DMS79 (cell line): ENCODE results near the gene MROH7.

Experiments used
- DNase-seq: peaks from one replicate; lab custom pipeline; 2025; lab: John Stamatoyannopoulos, UW

The MROH7 gene

GRCh38 chr1:54651608-54652007 lies 10.0 kb downstream of the MROH7 start:
- DNase-seq: no peak

GRCh38 chr1:54652168-54652567 lies 10.6 kb downstream of the MROH7 start:
- DNase-seq: no peak

GRCh38 chr1:54653036-54653435 lies 11.4 kb downstream of the MROH7 start:
- DNase-seq: no peak

- DNase-seq: no peak
Observed at GRCh38 chr1:54658164-54658913, 16.8 kb downstream of the MROH7 start.

GRCh38 chr1:54663725-54664124 lies 22.1 kb downstream of the MROH7 start:
- DNase-seq: no peak

GRCh38 chr1:54664364-54664763 lies 22.8 kb downstream of the MROH7 start:
- no peak for DNase-seq

GRCh38 chr1:54665852-54666251 lies 24.3 kb downstream of the MROH7 start:
- no peak for DNase-seq

- DNase-seq: no peak
Observed at GRCh38 chr1:54666333-54666732, 24.7 kb downstream of the MROH7 start.

- no peak for DNase-seq
Observed at GRCh38 chr1:54667797-54668196, 26.2 kb downstream of the MROH7 start.

- no peak for DNase-seq
Observed at GRCh38 chr1:54668567-54668966, 27.0 kb downstream of the MROH7 start.

GRCh38 chr1:54671985-54672608 lies 30.5 kb downstream of the MROH7 start:
- no peak for DNase-seq

GRCh38 chr1:54678776-54679643 lies 37.4 kb downstream of the MROH7 start:
- DNase-seq: no peak

- DNase-seq: no peak
Observed at GRCh38 chr1:54679706-54680105, 38.1 kb downstream of the MROH7 start.

- no peak for DNase-seq
Observed at GRCh38 chr1:54680387-54680786, 38.8 kb downstream of the MROH7 start.

GRCh38 chr1:54681358-54681757 lies 39.8 kb downstream of the MROH7 start:
- DNase-seq: no peak

GRCh38 chr1:54683453-54683852 lies 41.9 kb downstream of the MROH7 start:
- no peak for DNase-seq

- DNase-seq: no peak
Observed at GRCh38 chr1:54685335-54685905, 43.8 kb downstream of the MROH7 start.

GRCh38 chr1:54686155-54686554 lies 44.6 kb downstream of the MROH7 start:
- no peak for DNase-seq

GRCh38 chr1:54694771-54695170 lies 53.2 kb downstream of the MROH7 start:
- DNase-seq: no peak

GRCh38 chr1:54695221-54695620 lies 53.6 kb downstream of the MROH7 start:
- no peak for DNase-seq

- DNase-seq: no peak
Observed at GRCh38 chr1:54695764-54696163, 54.2 kb downstream of the MROH7 start.

GRCh38 chr1:54696262-54696661 lies 54.7 kb downstream of the MROH7 start:
- DNase-seq: no peak

- no peak for DNase-seq
Observed at GRCh38 chr1:54697896-54698295, 56.3 kb downstream of the MROH7 start.
